Lung (tissue), 12 donors: ENCODE measurements around the gene SFXN5. TPM values are rescaled to one million over a fixed set of nuclear protein-coding genes. Genes with fewer than 3 reads are reported as not detected.

ENCODE experiments used
- ATAC-seq: fragments of 200-7000 bp; cut with Tn5 transposase; one replicate; pipeline ENCODE4 v1.9.1; 2020; ENCODE audit warnings: moderate number of reproducible peaks; ENCODE audit not compliant: insufficient read depth, low FRiP score
- DNase-seq, 3 donors: peaks; one replicate each; pipeline ENCODE4 v3.0.0-alpha.2; 2013 to 2017
- H3K27ac ChIP-seq, 2 donors: one replicate each; pipeline ENCODE4 v1.5.1; 2013; ENCODE audit warnings: mild to moderate bottlenecking in 2 of 2, moderate library complexity in 2 of 2, control low read depth in 1 of 2, inconsistent platforms in 1 of 2, low read depth in 1 of 2, low read length in 1 of 2
- H3K27me3 ChIP-seq, 3 donors: one replicate each; pipeline ENCODE4 v1.5.1; 2013; ENCODE audit warnings: low read length in 2 of 3; ENCODE audit not compliant: control insufficient read depth in 3 of 3, insufficient read depth in 3 of 3
- H3K36me3 ChIP-seq, 4 donors: one replicate each; pipeline ENCODE4 v1.5.1; 2013; ENCODE audit warnings: low read length in 4 of 4, mild to moderate bottlenecking in 1 of 4, moderate library complexity in 1 of 4; ENCODE audit not compliant: control insufficient read depth in 4 of 4, insufficient read depth in 4 of 4
- H3K4me1 ChIP-seq, 5 donors: one replicate each; pipeline ENCODE4 v1.5.1; 2013; ENCODE audit warnings: low read length in 5 of 5, mild to moderate bottlenecking in 2 of 5, moderate library complexity in 1 of 5; ENCODE audit not compliant: control insufficient read depth in 5 of 5, insufficient read depth in 5 of 5
- H3K4me3 ChIP-seq: one replicate; pipeline ENCODE4 v1.5.1; 2013; ENCODE audit warnings: mild to moderate bottlenecking, control low read depth, moderate library complexity
- H3K9ac ChIP-seq, 2 donors: one replicate each; pipeline ENCODE4 v1.5.1; 2013; ENCODE audit warnings: low read length in 2 of 2, control low read depth in 1 of 2; ENCODE audit not compliant: insufficient read depth in 1 of 2
- H3K9me3 ChIP-seq, 4 donors: one replicate each; pipeline ENCODE4 v1.5.1; 2013; ENCODE audit warnings: low read length in 3 of 4, mild to moderate bottlenecking in 1 of 4, moderate library complexity in 1 of 4; ENCODE audit not compliant: control insufficient read depth in 4 of 4, insufficient read depth in 3 of 4
- WGBS, 2 donors: extraction: QIAGEN DNeasy Blood & Tissue Kit; methylation state at CpG; one replicate each; pipeline ENCODE4 v1.1.7; 2013; 5-methylcytosine and 5-hydroxymethylcytosine counted together
- polyA plus RNA-seq, 2 donors: library from polyadenylated mRNA; stranded (reverse); fragments of 200-250 nt; gene quantifications; one replicate each; pipeline ENCODE4 v1.2.1, GENCODE V29; 2013
- total RNA-seq, 2 donors: library from RNA; depleted of rRNA in 1 of 2; stranded (reverse); fragments of >200 nt in 1 of 2; gene quantifications; one replicate each; pipeline ENCODE4 v1.2.1, GENCODE V29; 2014 to 2021
- TF ChIP-seq, protein P1 (sequence below): IDR thresholded peaks from 2 replicates; pipeline ENCODE4 v1.5.1; 2012; ENCODE audit warnings: mild to moderate bottlenecking; ENCODE audit errors: control extremely low read depth, extremely low read depth
- donor health status: control.
- donor health status: control.
- donor health status: Bipolar disorder and iron deficiency.
- donor health status: healthy.
- donor health status: DM: yes; HTN: yes; CAD: no.

SFXN5 gene
- total and polyA plus RNA-seq, 4 donors, result 8.3 to 15.6 (median 9.6) TPM

- Histone ChIP-seq H3K9me3 (peaks cover 0 to 6% (median 0%) of the 10 kb centered on the region in 4 donors), H3K9ac (no peak overlapping the region), H3K36me3 (no peaks in the 10 kb centered on the region), H3K27ac (no peak overlapping the region), H3K27me3 (peaks cover 7 to 84% (median 83%) of the 10 kb centered on the region in 3 donors), H3K4me3 (peak overlapping the region; percentile 7), H3K4me1 (peaks cover 0 to 28% (median 4%) of the 10 kb centered on the region in 5 donors)
- peak in 1 of 3 donors; percentile 7 for DNase-seq
- WGBS, 2 donors, result 4 to 6% methylated on average over 25 to 26 of the region's 26 CpGs
- TF ChIP-seq, protein P1, sequence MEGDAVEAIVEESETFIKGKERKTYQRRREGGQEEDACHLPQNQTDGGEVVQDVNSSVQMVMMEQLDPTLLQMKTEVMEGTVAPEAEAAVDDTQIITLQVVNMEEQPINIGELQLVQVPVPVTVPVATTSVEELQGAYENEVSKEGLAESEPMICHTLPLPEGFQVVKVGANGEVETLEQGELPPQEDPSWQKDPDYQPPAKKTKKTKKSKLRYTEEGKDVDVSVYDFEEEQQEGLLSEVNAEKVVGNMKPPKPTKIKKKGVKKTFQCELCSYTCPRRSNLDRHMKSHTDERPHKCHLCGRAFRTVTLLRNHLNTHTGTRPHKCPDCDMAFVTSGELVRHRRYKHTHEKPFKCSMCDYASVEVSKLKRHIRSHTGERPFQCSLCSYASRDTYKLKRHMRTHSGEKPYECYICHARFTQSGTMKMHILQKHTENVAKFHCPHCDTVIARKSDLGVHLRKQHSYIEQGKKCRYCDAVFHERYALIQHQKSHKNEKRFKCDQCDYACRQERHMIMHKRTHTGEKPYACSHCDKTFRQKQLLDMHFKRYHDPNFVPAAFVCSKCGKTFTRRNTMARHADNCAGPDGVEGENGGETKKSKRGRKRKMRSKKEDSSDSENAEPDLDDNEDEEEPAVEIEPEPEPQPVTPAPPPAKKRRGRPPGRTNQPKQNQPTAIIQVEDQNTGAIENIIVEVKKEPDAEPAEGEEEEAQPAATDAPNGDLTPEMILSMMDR, result no peak
- ATAC-seq, result no peak
Measured at GRCh38 chr2:72915320-72915906, 156.1 kb downstream of the SFXN5 start.

- H3K4me3 ChIP-seq, result no peak overlapping the region
Measured at GRCh38 chr2:72914589-72915319, 156.8 kb downstream of the SFXN5 start.

GRCh38 chr2:72914206-72914559, 157.3 kb downstream of the SFXN5 start:
- no peaks in the 10 kb centered on the region for H3K36me3 ChIP-seq
- H3K9me3 ChIP-seq, result peaks cover 0 to 9% (median 0%) of the 10 kb centered on the region in 4 donors
- H3K27me3 ChIP-seq, result peaks cover 7 to 84% (median 83%) of the 10 kb centered on the region in 3 donors
- 5 to 7% methylated on average over 7 of the region's 7 CpGs for WGBS, 2 donors
- ATAC-seq, result no peak
- H3K9ac ChIP-seq, result no peak overlapping the region
- H3K4me1 ChIP-seq, result peaks cover 0 to 20% (median 4%) of the 10 kb centered on the region in 5 donors
- no peak overlapping the region for H3K27ac ChIP-seq
- TF ChIP-seq, protein P1, result no peak
- H3K4me3 ChIP-seq, result no peak overlapping the region
- peak in 1 of 3 donors; percentile 6 for DNase-seq

More at GRCh38 chr2:72914589-72915319, 156.8 kb downstream of the SFXN5 start:
- ATAC-seq (no peak), DNase-seq (peak in 1 of 3 donors; percentile 12)
- 5 to 6% methylated on average over 16 to 17 of the region's 17 CpGs for WGBS, 2 donors
- peaks cover 0 to 21% (median 4%) of the 10 kb centered on the region in 5 donors for H3K4me1 ChIP-seq
- no peak overlapping the region for H3K9ac ChIP-seq
- H3K36me3 ChIP-seq, result no peaks in the 10 kb centered on the region
- peaks cover 7 to 84% (median 83%) of the 10 kb centered on the region in 3 donors for H3K27me3 ChIP-seq
- H3K27ac ChIP-seq, result no peak overlapping the region
- TF ChIP-seq, protein P1, result no peak
- H3K9me3 ChIP-seq, result peaks cover 0 to 6% (median 0%) of the 10 kb centered on the region in 4 donors
